Neural cell (in vitro differentiated cells): ENCODE measurements around the gene LRRC26.

ENCODE experiments used
- EP300 ChIP-seq: fragments of 450-650 bp; conservative IDR thresholded peaks from 2 replicates; pipeline ENCODE4 v1.6.1; 2014; ENCODE audit warnings: antibody characterized with exemption, mild to moderate bottlenecking, moderate library complexity; ENCODE audit not compliant: poor library complexity, severe bottlenecking
- EZH2 ChIP-seq: fragments of 200-600, 300-800 bp; shearing (Covaris generic), sonication (generic); IDR thresholded peaks from 2 replicates; pipeline ENCODE4 v1.6.1; 2014; ENCODE audit warnings: antibody characterized with exemption, low read length, borderline replicate concordance, mild to moderate bottlenecking; ENCODE audit not compliant: insufficient read depth, poor library complexity, severe bottlenecking
- MXI1 ChIP-seq: fragments of 450-650 bp; conservative IDR thresholded peaks from 2 replicates; pipeline ENCODE4 v1.6.1; 2014; ENCODE audit warnings: antibody characterized with exemption, mild to moderate bottlenecking; ENCODE audit not compliant: poor library complexity, severe bottlenecking
- POLR2AphosphoS5 ChIP-seq: IDR thresholded peaks from 2 replicates; pipeline ENCODE4 v1.6.1; 2012
- RAD21 ChIP-seq: fragments of 450-650 bp; conservative IDR thresholded peaks from 2 replicates; pipeline ENCODE4 v1.6.1; 2014; ENCODE audit warnings: antibody characterized with exemption, mild to moderate bottlenecking, moderate library complexity
- TF ChIP-seq, protein P1 (sequence below): fragments of 450-650 bp; IDR thresholded peaks from 2 replicates; pipeline ENCODE4 v1.5.1; 2014; ENCODE audit warnings: antibody characterized with exemption, mild to moderate bottlenecking, moderate library complexity; ENCODE audit not compliant: poor library complexity, severe bottlenecking

DNA sequence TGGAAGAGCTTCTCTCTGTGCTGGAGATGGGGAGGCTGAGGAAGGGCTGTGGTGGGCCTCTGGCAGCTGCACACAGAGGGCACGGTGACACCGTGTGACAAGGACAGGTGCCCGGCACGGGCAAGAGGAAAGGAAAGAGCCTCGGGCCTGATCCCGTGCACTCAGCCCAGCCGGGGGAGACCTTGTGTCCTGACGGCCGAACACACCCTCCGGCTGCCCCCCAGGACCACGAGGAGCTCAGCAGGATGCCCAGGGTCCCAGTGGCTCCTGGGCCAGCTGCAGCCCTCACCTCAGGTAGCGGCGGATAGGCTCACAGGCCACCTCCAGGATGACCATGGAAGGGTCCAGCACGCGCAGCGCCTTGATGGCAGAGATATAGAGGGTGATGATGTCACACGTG is 13.0 kb upstream of the LRRC26 start:
- TF ChIP-seq, protein P1, sequence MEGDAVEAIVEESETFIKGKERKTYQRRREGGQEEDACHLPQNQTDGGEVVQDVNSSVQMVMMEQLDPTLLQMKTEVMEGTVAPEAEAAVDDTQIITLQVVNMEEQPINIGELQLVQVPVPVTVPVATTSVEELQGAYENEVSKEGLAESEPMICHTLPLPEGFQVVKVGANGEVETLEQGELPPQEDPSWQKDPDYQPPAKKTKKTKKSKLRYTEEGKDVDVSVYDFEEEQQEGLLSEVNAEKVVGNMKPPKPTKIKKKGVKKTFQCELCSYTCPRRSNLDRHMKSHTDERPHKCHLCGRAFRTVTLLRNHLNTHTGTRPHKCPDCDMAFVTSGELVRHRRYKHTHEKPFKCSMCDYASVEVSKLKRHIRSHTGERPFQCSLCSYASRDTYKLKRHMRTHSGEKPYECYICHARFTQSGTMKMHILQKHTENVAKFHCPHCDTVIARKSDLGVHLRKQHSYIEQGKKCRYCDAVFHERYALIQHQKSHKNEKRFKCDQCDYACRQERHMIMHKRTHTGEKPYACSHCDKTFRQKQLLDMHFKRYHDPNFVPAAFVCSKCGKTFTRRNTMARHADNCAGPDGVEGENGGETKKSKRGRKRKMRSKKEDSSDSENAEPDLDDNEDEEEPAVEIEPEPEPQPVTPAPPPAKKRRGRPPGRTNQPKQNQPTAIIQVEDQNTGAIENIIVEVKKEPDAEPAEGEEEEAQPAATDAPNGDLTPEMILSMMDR = no peak
- TF ChIP-seq MXI1 = no peak
- TF ChIP-seq EZH2 = no peak
- TF ChIP-seq POLR2AphosphoS5 = no peak
- no peak for TF ChIP-seq RAD21
- TF ChIP-seq EP300 = no peak
